ENCODE measurements around the gene CLCA2. TPM values are rescaled to one million over a fixed set of nuclear protein-coding genes. Genes with fewer than 3 reads are reported as not detected.
A peak's percentile ranks its signal among the peaks of the same experiment; 100 is the strongest.
"Not testable (repeated sequence)": the region's sequence is repeated elsewhere in the genome, so short reads cannot be mapped to it uniquely, and the experiment has no call there.

Gene CLCA2
- total RNA-seq, 1 donor from 2014 or later, result 15.3 TPM

- H3K4me3 ChIP-seq (ENCODE audit: low read depth, low read length); H3K27me3 ChIP-seq (ENCODE audit: control insufficient read depth, insufficient read depth, low read length); H3K36me3 ChIP-seq (ENCODE audit: control insufficient read depth, insufficient read depth, low read length): not testable (repeated sequence)
- peak; percentile 96 for FAIRE-seq
- peak; percentile 33 for DNase-seq (ENCODE audit: low read depth)
- TF ChIP-seq, protein P1, sequence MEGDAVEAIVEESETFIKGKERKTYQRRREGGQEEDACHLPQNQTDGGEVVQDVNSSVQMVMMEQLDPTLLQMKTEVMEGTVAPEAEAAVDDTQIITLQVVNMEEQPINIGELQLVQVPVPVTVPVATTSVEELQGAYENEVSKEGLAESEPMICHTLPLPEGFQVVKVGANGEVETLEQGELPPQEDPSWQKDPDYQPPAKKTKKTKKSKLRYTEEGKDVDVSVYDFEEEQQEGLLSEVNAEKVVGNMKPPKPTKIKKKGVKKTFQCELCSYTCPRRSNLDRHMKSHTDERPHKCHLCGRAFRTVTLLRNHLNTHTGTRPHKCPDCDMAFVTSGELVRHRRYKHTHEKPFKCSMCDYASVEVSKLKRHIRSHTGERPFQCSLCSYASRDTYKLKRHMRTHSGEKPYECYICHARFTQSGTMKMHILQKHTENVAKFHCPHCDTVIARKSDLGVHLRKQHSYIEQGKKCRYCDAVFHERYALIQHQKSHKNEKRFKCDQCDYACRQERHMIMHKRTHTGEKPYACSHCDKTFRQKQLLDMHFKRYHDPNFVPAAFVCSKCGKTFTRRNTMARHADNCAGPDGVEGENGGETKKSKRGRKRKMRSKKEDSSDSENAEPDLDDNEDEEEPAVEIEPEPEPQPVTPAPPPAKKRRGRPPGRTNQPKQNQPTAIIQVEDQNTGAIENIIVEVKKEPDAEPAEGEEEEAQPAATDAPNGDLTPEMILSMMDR (IDR thresholded peaks at IDR 0.05; ENCODE audit: insufficient read depth, low read length, severe bottlenecking), result peak; percentile 45
Observed at GRCh38 chr1:86502125-86502646, 78.2 kb downstream of the CLCA2 start.

- Histone ChIP-seq H3K4me3 (ENCODE audit: low read depth, low read length) (no peak overlapping the region), H3K36me3 (ENCODE audit: control insufficient read depth, insufficient read depth, low read length) (no peaks in the 10 kb centered on the region), H3K27me3 (ENCODE audit: control insufficient read depth, insufficient read depth, low read length) (no peaks in the 10 kb centered on the region)
- TF ChIP-seq, protein P1 (IDR thresholded peaks at IDR 0.05; ENCODE audit: insufficient read depth, low read length, severe bottlenecking), result peak; percentile 27
- FAIRE-seq (no peak), DNase-seq (ENCODE audit: low read depth) (peak; percentile 60)
Observed at GRCh38 chr1:86502721-86503405, 78.9 kb downstream of the CLCA2 start.

DNA sequence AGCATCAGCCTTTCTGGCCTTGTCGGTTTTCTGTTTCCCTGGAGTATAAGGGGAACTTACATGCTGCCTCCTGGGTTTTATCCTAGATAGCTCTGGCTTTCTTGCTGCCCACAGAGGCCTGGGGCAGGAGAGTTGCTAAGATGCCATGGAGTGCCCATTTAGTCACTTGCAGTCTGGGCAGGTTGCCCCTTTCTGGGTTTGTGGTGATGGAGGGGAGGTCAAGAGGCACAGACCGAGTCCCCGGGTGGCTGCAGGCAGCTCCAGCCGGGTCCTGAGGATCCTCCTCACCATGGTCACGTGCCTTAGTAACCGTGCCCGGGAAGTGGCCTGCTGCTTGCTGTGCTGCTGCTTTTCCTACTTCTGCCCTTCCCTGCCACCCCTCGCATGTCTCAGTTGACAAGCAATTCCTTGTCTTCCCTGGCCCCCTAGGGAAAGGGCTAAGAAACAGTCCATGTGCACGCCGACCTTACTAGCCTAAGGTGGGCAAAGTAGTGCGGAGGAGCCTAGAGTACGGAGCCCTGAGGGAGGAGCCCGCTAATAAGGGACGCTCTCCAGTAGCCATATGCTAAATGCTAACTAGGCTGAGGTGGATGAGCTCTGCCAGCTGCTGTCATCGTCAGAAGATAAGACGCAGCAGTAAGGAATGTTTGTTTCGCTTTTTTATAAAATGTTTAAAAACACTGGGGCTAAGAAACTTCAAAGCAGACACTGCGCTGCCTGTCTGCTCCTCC lies 79.6 kb downstream of the CLCA2 start:
- H3K4me3 ChIP-seq (ENCODE audit: low read depth, low read length), result no peak overlapping the region
- TF ChIP-seq, protein P1 (IDR thresholded peaks at IDR 0.05; ENCODE audit: insufficient read depth, low read length, severe bottlenecking), result no peak
- FAIRE-seq, result no peak

GRCh38 chr1:86504137-86504479 lies 80.1 kb downstream of the CLCA2 start:
- TF ChIP-seq, protein P1 (IDR thresholded peaks at IDR 0.05; ENCODE audit: insufficient read depth, low read length, severe bottlenecking), result no peak
- H3K4me3 ChIP-seq (ENCODE audit: low read depth, low read length), result no peak overlapping the region
- no peaks in the 10 kb centered on the region for H3K27me3 ChIP-seq (ENCODE audit: control insufficient read depth, insufficient read depth, low read length)
- no peak for FAIRE-seq
- no peak for DNase-seq (ENCODE audit: low read depth)
- H3K36me3 ChIP-seq (ENCODE audit: control insufficient read depth, insufficient read depth, low read length), result no peaks in the 10 kb centered on the region

More for the DNA sequence above, 79.6 kb downstream of the CLCA2 start:
- H3K36me3 ChIP-seq (ENCODE audit: control insufficient read depth, insufficient read depth, low read length), result no peaks in the 10 kb centered on the region
- no peak for DNase-seq (ENCODE audit: low read depth)
- no peaks in the 10 kb centered on the region for H3K27me3 ChIP-seq (ENCODE audit: control insufficient read depth, insufficient read depth, low read length)

- H3K27me3 ChIP-seq (ENCODE audit: control insufficient read depth, insufficient read depth, low read length), result no peaks in the 10 kb centered on the region
- H3K4me3 ChIP-seq (ENCODE audit: low read depth, low read length), result no peak overlapping the region
- TF ChIP-seq, protein P1 (IDR thresholded peaks at IDR 0.05; ENCODE audit: insufficient read depth, low read length, severe bottlenecking), result no peak
- DNase-seq (ENCODE audit: low read depth), result peak; percentile 58
- H3K36me3 ChIP-seq (ENCODE audit: control insufficient read depth, insufficient read depth, low read length), result no peaks in the 10 kb centered on the region
- no peak for FAIRE-seq
Observed at GRCh38 chr1:86504895-86505563, 81.1 kb downstream of the CLCA2 start.
